SH-SY5Y (cell line): Measurements from ENCODE around the gene PEX19.

Experiments used
- GATA2 ChIP-seq: IDR thresholded peaks from 2 replicates; pipeline ENCODE4 v1.6.1; 2011; ENCODE audit warnings: mild to moderate bottlenecking, low read depth, low read length
- GATA3 ChIP-seq: IDR thresholded peaks from 2 replicates; pipeline ENCODE4 v1.6.1; 2011; ENCODE audit warnings: low read depth, mild to moderate bottlenecking, low read length, moderate library complexity

DNA sequence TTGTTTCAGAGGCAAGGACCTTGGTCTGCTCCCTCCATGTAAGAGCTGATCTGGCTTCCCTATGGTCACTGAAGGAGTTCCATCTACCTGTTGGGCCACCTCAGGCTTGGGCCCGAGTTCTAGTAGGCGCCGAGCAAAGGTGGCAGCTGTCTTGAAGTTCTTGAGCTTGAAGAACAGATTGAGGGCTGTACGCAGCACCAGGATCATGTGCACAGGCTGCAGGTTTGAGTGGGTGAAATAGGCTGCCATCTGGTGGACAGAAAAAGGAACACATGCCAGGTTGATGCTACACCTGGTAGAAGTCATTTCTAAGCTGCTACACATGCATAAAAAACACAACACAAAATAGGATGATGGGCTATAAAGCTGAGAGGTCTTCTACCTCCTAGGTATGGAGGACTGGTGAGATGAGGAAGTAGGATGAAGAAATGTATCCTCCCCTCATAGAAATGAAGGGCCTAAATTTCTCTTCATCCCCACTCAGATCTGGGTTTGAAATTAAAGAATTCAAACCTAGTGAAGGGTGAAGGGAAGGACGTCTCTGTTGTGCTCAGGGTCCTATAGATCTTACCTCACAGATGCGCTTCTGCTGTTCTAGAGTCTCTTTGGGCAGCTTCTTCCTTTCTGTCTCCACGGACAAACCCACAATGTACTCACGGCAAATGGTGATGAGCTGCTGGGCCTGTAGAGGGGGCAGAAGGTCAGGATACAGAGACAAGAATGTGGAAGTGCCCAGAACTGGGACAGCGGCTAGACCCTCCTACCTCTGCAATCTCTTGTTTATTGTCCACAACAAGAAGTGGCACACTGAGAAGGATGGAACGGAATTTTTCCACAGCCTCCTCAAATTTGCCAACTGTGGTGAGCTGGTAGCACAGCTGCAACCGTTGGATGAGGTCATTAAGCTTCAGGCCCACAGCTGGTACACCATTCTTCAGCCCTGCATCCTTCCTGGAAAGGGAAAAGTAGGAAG is 6.6 kb upstream of the PEX19 start:
- no peak for TF ChIP-seq GATA3
- TF ChIP-seq GATA2: no peak
